WTC11 (cell line): ENCODE results near the gene PEX16. TPM values are rescaled to one million over a fixed set of nuclear protein-coding genes. Genes with fewer than 3 reads are reported as not detected.

Experiments
- ATAC-seq: fragments of 200-7000 bp; cut with Tn5 transposase; 2 replicates; pipeline ENCODE4 v1.10.0; 2021; ENCODE audit warnings: mild to moderate bottlenecking, moderate library complexity
- CTCF ChIA-PET: fragments of 300-600 bp; sonication (Branson Sonifier 250); formaldehyde crosslinking; loops from one replicate; lab custom pipeline; 2021; ENCODE audit warnings: antibody characterized with exemption; lab: Charles Lee
- POLR2A ChIA-PET: fragments of 350-600 bp; sonication (Branson Sonifier 250); formaldehyde crosslinking; loops from one replicate; lab custom pipeline; 2021; ENCODE audit warnings: antibody characterized with exemption; lab: Charles Lee
- DNase-seq: peaks from one replicate; pipeline ENCODE4 v3.0.0; 2021; ENCODE audit warnings: low spot score
- H3K27ac Mint-ChIP-seq: 2 replicates; pipeline ENCODE4 v1.8.0; 2021; ENCODE audit warnings: mixed read lengths
- H3K27me3 Mint-ChIP-seq: 2 replicates; pipeline ENCODE4 v1.8.0; 2021; ENCODE audit warnings: low read depth, mild to moderate bottlenecking, moderate library complexity, mixed read lengths
- H3K36me3 Mint-ChIP-seq: 2 replicates; pipeline ENCODE4 v1.8.0; 2021; ENCODE audit warnings: mixed read lengths
- H3K4me1 Mint-ChIP-seq: 2 replicates; pipeline ENCODE4 v1.8.0; 2022; ENCODE audit warnings: mixed read lengths
- H3K4me3 Mint-ChIP-seq: 2 replicates; pipeline ENCODE4 v1.8.0; 2021; ENCODE audit warnings: mild to moderate bottlenecking, moderate library complexity, mixed read lengths
- H3K9me3 Mint-ChIP-seq: 2 replicates; pipeline ENCODE4 v1.8.0; 2021; ENCODE audit warnings: mixed read lengths
- ATF1 ChIP-seq: sonication (generic); formaldehyde crosslinking; IDR thresholded peaks from 2 replicates; pipeline ENCODE4 v1.8.1; 2023; ENCODE audit warnings: mild to moderate bottlenecking, moderate library complexity, missing genetic modification reagents
- CREM ChIP-seq: sonication (generic); formaldehyde crosslinking; IDR thresholded peaks from 2 replicates; pipeline ENCODE4 v1.8.1; 2022; ENCODE audit warnings: mild to moderate bottlenecking, missing genetic modification reagents, moderate library complexity
- E2F4 ChIP-seq: sonication (generic); formaldehyde crosslinking; IDR thresholded peaks from 2 replicates; pipeline ENCODE4 v1.8.1; 2022; ENCODE audit warnings: low read depth, mild to moderate bottlenecking, moderate library complexity, missing genetic modification reagents, borderline replicate concordance
- ETV6 ChIP-seq: sonication (generic); formaldehyde crosslinking; IDR thresholded peaks from 2 replicates; pipeline ENCODE4 v1.8.1; 2022; ENCODE audit warnings: mild to moderate bottlenecking, missing genetic modification reagents
- GABPB1 ChIP-seq: sonication (generic); formaldehyde crosslinking; IDR thresholded peaks from 2 replicates; pipeline ENCODE4 v1.8.1; 2023; ENCODE audit warnings: mild to moderate bottlenecking, missing genetic modification reagents
- GRHL2 ChIP-seq: fragments of 250-450 bp; sonication (Bioruptor Pico); IDR thresholded peaks from 2 replicates; pipeline ENCODE4 v1.8.0; 2022; ENCODE audit warnings: mild to moderate bottlenecking, moderate library complexity; ENCODE audit not compliant: insufficient replicate concordance, severe bottlenecking
- MAX ChIP-seq: sonication (generic); formaldehyde crosslinking; IDR thresholded peaks from 2 replicates; pipeline ENCODE4 v1.8.0; 2022; ENCODE audit warnings: mild to moderate bottlenecking, missing genetic modification reagents
- MYBL2 ChIP-seq: sonication (generic); formaldehyde crosslinking; IDR thresholded peaks from 2 replicates; pipeline ENCODE4 v1.8.1; 2023; ENCODE audit warnings: mild to moderate bottlenecking, moderate library complexity, missing genetic modification reagents
- PREB ChIP-seq: sonication (generic); formaldehyde crosslinking; IDR thresholded peaks from 2 replicates; pipeline ENCODE4 v1.8.1; 2022; ENCODE audit warnings: mild to moderate bottlenecking, missing genetic modification reagents, moderate library complexity, borderline replicate concordance
- SMAD4 ChIP-seq: sonication (generic); formaldehyde crosslinking; IDR thresholded peaks from 2 replicates; pipeline ENCODE4 v1.8.0; 2022; ENCODE audit warnings: mild to moderate bottlenecking, missing genetic modification reagents
- SP1 ChIP-seq: sonication (generic); formaldehyde crosslinking; conservative IDR thresholded peaks from 2 replicates; pipeline ENCODE4 v1.8.1; 2022; ENCODE audit warnings: missing genetic modification reagents
- TCF7 ChIP-seq: sonication (generic); formaldehyde crosslinking; IDR thresholded peaks from 2 replicates; pipeline ENCODE4 v1.8.0; 2022; ENCODE audit warnings: mild to moderate bottlenecking, low read depth, missing genetic modification reagents, moderate library complexity
- TEAD1 ChIP-seq: sonication (generic); formaldehyde crosslinking; IDR thresholded peaks from 2 replicates; pipeline ENCODE4 v1.8.0; 2022; ENCODE audit warnings: mild to moderate bottlenecking, missing genetic modification reagents
- USF2 ChIP-seq: sonication (generic); formaldehyde crosslinking; IDR thresholded peaks from 2 replicates; pipeline ENCODE4 v1.8.1; 2023; ENCODE audit warnings: mild to moderate bottlenecking, missing genetic modification reagents, moderate library complexity
- ZNF121 ChIP-seq: sonication (generic); formaldehyde crosslinking; IDR thresholded peaks from 2 replicates; pipeline ENCODE4 v1.8.0; 2023; ENCODE audit warnings: missing genetic modification reagents
- total RNA-seq: library from RNA; stranded (reverse); gene quantifications from 3 replicates; pipeline ENCODE4 v1.2.3, GENCODE V29; 2021
- TF ChIP-seq, protein P1 (sequence below): sonication (generic); formaldehyde crosslinking; IDR thresholded peaks from 2 replicates; pipeline ENCODE4 v1.8.0; 2022; ENCODE audit warnings: mild to moderate bottlenecking, missing genetic modification reagents
- TF ChIP-seq, protein P2 (sequence below): sonication (generic); formaldehyde crosslinking; IDR thresholded peaks from 2 replicates; pipeline ENCODE4 v1.8.0; 2023; ENCODE audit warnings: missing genetic modification reagents, mild to moderate bottlenecking, borderline replicate concordance

The PEX16 gene
- total RNA-seq, 1 experiment from 2014 or later: 39.3 TPM

GRCh38 chr11:45897556-45897955 is 20.1 kb downstream of the PEX16 start (continued):
- TF ChIP-seq ATF1 (CRISPR knock-in tag): no peak
- no peak for TF ChIP-seq GRHL2 (CRISPR knock-in tag)
- no peak for TF ChIP-seq GABPB1 (CRISPR knock-in tag)
- TF ChIP-seq, protein P1, sequence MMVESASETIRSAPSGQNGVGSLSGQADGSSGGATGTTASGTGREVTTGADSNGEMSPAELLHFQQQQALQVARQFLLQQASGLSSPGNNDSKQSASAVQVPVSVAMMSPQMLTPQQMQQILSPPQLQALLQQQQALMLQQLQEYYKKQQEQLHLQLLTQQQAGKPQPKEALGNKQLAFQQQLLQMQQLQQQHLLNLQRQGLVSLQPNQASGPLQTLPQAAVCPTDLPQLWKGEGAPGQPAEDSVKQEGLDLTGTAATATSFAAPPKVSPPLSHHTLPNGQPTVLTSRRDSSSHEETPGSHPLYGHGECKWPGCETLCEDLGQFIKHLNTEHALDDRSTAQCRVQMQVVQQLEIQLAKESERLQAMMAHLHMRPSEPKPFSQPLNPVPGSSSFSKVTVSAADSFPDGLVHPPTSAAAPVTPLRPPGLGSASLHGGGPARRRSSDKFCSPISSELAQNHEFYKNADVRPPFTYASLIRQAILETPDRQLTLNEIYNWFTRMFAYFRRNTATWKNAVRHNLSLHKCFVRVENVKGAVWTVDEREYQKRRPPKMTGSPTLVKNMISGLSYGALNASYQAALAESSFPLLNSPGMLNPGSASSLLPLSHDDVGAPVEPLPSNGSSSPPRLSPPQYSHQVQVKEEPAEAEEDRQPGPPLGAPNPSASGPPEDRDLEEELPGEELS (CRISPR knock-in tag): no peak
- TF ChIP-seq SMAD4 (CRISPR knock-in tag): no peak
- no peak for TF ChIP-seq ZNF121
- no peak for TF ChIP-seq PREB
- TF ChIP-seq MYBL2 (CRISPR knock-in tag): no peak
- no peak for TF ChIP-seq TCF7 (CRISPR knock-in tag)

DNA sequence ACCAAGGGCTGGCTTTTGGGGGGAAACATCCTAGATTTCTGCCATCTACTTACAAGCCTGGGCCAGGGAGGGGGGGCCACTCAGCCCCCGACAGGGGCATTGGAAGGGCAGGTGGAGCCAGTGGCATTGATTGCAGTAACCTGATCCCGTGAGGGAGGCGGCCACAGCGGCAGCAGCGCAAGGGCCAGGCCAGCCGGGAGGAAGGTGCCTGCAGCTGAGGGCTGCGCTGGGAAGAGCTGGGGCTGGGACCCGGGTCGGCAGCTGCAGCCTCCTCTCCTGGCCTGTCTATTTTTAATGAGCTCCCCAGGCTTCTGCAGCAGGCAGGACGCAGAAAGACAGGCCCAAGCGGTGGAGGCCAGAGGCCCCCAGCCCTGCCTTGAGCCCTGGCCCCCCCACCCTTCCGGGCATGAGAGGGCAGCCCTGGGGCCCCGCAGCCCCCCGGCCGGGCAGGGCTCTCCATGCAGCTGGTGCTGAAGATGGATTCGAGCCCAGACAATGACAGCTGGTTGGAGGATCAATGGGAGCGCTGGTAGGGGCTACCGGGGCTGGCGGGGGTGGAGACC is 21.2 kb downstream of the PEX16 start:
- Mint-ChIP-seq H3K27ac (no peak overlapping the region), H3K9me3 (no peaks in the 10 kb centered on the region), H3K4me1 (peaks cover 38% of the 10 kb centered on the region), H3K4me3 (no peak overlapping the region), H3K27me3 (peaks cover 6% of the 10 kb centered on the region), H3K36me3 (no peaks in the 10 kb centered on the region)
- TF ChIP-seq E2F4 (CRISPR knock-in tag) (no peak), TEAD1 (CRISPR knock-in tag) (0 out of 2 replicates have a peak, but pooled peaks have one; percentile 30), CREM (CRISPR knock-in tag) (no peak), MAX (CRISPR knock-in tag) (0 out of 2 replicates have a peak, but pooled peaks have one; percentile 41), SP1 (0 out of 2 replicates have a peak, but pooled peaks have one; percentile 44), ETV6 (CRISPR knock-in tag) (0 out of 2 replicates have a peak, but pooled peaks have one; percentile 40), USF2 (CRISPR knock-in tag) (0 out of 2 replicates have a peak, but pooled peaks have one; percentile 27)
- TF ChIP-seq, protein P2, sequence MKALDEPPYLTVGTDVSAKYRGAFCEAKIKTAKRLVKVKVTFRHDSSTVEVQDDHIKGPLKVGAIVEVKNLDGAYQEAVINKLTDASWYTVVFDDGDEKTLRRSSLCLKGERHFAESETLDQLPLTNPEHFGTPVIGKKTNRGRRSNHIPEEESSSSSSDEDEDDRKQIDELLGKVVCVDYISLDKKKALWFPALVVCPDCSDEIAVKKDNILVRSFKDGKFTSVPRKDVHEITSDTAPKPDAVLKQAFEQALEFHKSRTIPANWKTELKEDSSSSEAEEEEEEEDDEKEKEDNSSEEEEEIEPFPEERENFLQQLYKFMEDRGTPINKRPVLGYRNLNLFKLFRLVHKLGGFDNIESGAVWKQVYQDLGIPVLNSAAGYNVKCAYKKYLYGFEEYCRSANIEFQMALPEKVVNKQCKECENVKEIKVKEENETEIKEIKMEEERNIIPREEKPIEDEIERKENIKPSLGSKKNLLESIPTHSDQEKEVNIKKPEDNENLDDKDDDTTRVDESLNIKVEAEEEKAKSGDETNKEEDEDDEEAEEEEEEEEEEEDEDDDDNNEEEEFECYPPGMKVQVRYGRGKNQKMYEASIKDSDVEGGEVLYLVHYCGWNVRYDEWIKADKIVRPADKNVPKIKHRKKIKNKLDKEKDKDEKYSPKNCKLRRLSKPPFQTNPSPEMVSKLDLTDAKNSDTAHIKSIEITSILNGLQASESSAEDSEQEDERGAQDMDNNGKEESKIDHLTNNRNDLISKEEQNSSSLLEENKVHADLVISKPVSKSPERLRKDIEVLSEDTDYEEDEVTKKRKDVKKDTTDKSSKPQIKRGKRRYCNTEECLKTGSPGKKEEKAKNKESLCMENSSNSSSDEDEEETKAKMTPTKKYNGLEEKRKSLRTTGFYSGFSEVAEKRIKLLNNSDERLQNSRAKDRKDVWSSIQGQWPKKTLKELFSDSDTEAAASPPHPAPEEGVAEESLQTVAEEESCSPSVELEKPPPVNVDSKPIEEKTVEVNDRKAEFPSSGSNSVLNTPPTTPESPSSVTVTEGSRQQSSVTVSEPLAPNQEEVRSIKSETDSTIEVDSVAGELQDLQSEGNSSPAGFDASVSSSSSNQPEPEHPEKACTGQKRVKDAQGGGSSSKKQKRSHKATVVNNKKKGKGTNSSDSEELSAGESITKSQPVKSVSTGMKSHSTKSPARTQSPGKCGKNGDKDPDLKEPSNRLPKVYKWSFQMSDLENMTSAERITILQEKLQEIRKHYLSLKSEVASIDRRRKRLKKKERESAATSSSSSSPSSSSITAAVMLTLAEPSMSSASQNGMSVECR (CRISPR knock-in tag): no peak
- peak; percentile 82 for DNase-seq
- POLR2A ChIA-PET: interaction anchor here (1.0 to 2.1 kb wide), 6 partner anchors 9 to 25 kb away, joined by 3 to 8 read pairs (median 4); partner anchors contain the start of genes LARGE2 and PEX16
- ATAC-seq: peak; percentile 61
- CTCF ChIA-PET: interaction anchor here (0.7 to 4.3 kb wide), 11 partner anchors 10 to 496 kb away, joined by 3 to 33 read pairs (median 4); partner anchors contain the start of genes LARGE2 and PEX16
